Epidermal melanocyte (primary cell): ENCODE measurements around the gene SYMPK.
"Not testable (repeated sequence)": the region's sequence is repeated elsewhere in the genome, so short reads cannot be mapped to it uniquely, and the experiment has no call there.

Source experiments
- DNase-seq: peaks from one replicate; pipeline ENCODE4 v3.0.0; 2011; ENCODE audit warnings: low spot score; ENCODE audit not compliant: insufficient read length

Gene SYMPK

GRCh38 chr19:45805719-45806118 lies 57.2 kb downstream of the SYMPK start:
- DNase-seq = no peak

DNA sequence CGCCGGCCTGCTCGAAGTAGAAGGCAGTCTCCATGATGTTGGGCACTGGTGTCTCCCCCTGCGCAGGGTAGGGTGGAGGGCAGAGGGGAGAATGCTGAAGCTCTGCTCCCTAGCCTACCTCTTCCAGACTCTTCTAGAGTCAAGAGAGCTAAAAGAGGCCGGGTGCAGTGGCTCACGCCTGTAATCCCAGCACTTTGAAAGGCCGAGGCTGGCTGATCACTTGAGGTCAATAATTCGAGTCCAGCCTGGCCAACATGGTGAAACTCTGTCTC lies 58.1 kb downstream of the SYMPK start:
- no peak for DNase-seq

DNA sequence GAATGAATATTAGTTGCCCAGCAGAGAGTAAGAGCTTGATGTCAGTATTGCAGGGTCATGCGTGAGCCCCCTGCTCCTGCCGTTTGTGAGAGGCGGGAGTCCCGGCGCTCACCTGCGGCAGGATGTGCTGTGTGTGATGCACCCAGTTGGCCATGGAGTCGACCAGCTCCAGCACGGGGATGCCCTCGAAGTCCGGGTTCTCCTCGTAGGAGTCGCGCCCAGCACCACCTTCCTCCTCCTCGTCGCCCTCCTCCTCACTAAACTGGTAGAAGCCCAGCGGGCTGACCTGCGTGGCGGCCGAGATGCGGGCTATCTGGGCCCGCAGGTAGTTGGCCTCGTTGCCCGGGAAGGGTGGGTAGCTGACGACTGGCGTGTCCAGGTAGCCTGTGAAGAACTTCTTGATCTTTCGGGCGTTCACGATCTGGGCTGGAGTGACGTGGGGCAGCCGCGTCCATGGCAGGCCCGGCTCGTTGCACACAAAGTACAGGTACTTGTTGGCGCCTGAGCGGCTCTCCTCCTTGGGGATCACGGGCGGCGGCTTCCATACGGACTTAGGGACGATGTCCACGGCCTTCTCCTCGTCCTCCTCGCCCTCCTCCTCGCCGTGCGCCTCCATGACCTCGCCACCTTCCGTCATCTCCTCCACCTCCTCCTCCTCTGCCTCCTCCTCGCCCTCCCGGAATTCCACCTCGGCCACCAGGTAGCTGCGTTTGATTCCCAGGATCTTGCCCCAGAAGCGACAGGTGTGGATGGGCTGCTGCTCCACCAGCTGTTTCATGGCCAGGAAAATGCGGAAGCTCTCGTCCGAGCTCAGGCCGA lies 58.6 kb downstream of the SYMPK start:
- DNase-seq = no peak

DNA sequence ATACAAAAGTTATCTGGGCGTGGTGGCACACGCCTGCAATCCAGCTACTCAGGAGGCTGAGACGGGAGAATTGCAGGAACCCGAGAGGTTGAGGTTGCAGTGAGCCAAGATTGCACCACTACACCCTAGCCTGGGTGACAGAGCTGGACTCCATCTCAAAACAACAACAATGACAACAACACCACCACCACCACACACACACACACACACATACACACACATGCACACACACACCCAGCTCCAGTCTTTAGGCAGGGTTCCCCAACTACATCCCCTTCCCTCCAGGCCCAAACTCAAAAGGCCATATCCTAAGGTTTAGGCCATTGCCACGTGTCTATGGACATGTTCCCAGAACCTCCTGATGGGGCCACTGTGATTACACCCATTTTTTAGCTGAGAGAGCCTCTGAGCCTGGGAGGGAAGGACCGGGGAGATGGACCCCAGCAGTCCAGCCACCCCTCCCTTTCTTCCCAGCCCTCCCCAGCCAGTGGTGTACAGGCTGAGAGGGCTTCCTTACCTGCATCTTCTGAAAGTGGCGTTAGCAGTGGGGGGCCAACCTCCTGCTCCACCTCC lies 61.3 kb downstream of the SYMPK start:
- no peak for DNase-seq

- DNase-seq = no peak
Measured at GRCh38 chr19:45800070-45800553, 62.8 kb downstream of the SYMPK start.

DNA sequence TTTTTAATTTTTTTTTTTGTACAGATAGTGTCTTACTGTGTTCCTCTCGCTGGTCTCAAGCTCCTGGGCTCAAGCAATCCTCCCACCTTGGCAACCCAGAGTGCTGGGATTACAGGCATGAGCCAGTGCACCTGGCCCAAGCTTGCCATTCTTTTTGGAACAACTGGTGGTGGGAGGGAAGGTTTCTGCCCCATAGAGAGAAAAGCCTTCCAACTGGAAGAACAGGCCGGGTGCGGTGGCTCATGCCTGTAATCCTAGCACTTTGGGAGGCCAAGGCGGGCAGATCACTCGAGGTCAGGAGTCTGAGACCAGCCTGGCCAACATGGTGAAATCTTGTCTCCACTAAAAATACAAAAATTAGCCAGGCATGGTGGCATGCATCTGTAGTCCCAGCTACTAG lies 63.4 kb downstream of the SYMPK start:
- not testable (repeated sequence) for DNase-seq

DNA sequence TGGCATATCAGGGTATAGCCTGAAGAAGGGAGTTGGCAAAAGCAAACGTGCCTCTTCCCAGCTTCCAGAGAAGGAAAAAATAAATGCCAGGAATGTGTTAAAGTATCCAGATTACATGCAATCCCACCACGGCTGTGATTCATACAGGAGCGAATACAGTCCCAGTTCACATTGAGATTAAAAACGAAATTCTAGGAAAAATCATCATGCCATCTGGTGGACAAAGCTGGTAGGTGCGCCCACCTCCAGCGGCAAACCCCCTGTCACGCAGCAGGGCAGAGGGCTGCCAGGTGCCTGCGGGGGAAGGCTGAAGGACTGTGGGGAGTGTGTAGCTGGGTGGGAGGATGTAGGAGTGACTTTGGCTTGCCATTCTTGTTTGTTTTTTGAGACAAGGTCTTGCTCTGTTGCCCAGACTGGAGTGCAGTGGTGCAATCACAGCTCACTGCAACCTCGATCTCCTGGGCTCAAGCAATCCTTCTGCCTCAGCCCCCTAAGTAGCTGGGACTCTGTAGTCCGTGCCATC lies 63.9 kb downstream of the SYMPK start:
- DNase-seq = peak; percentile 86

GRCh38 chr19:45794627-45795026 lies 68.3 kb downstream of the SYMPK start:
- DNase-seq = no peak

DNA sequence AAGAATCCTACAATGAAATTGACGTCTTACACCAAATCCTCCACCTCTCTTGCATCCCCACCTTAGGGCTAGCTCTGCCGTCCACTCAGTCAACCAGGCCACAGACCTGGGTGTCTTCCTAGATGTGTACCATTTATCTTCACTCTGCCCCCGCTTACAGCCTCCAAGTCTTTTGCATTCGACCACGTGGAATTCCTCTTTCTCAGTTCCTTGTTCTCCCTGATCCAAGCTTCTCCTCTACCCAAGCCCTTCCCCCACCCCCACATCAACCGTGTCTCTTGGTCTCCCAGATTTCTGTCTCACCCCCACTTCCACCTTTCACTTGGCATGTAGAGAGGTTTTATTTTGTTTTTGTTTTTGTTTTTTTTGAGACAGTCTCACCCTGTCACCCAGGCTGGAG lies 69.1 kb downstream of the SYMPK start:
- DNase-seq = no peak

DNA sequence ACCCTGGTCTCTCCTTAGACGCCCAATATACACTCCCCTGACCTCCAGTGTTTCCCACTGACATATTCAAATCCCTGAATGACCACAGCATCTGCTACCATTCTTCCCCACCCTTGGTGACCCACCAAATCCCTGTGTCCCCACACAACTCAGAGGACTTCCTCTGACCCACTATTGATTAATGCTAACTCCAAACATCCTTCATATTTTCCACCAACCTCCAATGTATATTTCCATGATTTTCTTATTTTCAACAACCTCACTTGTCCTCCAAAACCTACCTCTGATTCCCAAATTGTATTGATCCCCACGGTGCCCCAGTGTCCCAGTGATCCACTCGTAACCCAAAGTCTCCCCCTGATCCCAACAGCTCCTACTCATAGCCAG lies 69.8 kb downstream of the SYMPK start:
- no peak for DNase-seq

DNA sequence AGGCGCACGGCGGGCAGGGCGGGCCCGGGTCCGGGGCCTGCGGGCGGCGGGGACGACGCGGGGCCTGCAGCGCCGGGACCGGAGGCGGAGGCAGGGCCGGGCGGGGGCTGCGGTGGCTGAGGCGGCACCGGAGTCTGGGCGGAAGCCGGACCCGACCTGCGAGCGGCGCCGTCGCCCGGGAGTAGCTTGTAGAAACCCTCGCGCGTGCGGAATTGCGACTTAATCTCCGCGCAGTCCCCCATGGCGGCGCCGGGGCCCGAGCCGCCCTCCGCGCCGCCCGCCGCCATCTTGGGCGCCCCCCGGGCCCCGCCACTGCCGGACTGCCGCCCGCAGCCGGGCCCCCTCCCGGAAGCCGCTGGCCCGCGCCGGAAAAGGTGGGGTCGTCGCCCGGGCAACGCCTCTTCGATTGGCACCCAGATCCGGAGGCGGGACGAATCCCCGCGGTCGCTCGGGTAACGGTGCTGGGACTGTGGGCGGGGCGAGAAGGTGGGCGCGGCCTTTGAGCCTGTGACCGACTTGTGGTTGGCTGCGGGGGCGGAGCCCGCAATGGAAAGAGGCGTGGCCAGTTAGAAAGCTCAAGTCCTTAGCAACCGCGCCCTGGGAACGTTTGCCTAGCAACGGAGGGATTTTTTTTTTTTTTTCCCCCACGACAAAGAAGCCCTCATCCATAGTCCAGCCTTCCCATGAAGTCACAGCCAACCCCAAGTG lies 70.3 kb downstream of the SYMPK start, which contains the start of gene DMWD:
Gene DMWD (minus strand): TSS at position 376 of the 708 bp plus-strand sequence. CDS start 89 bp downstream, at position 287.
- DNase-seq = peak; percentile 94

DNA sequence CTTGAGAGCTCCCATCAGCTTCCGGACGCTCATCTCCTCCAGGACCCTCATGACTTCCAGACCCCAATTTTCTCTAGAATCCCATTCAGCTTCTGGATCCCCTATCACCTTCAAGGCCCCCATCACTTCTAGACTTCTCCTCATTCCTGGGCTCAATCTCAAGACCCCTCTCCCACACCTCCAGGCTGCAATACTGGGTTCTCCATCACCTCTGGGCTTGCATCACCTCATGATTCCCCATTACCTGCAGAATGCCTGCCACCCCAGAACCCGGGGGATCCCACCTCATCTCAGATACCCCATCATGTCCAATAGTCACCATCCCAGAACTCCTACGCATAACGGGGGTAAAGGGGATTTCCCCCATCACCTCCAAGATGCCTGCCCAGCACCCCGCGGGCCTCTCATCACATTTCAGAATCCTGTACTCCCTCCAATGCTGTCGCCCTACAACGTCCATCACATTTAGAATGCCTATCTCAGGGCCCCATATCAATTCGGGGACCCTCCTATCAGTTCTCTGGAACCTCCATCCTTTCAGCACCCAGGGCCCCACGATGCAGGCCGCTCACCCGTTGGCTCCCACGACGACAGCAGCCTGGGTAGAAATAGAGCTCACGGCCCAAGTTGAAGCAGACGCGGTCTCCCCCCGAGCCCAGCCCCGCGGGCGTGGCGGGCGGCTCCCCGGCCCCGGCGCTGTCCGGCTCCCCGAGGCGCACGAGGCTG lies 71.0 kb downstream of the SYMPK start:
- no peak for DNase-seq

DNA sequence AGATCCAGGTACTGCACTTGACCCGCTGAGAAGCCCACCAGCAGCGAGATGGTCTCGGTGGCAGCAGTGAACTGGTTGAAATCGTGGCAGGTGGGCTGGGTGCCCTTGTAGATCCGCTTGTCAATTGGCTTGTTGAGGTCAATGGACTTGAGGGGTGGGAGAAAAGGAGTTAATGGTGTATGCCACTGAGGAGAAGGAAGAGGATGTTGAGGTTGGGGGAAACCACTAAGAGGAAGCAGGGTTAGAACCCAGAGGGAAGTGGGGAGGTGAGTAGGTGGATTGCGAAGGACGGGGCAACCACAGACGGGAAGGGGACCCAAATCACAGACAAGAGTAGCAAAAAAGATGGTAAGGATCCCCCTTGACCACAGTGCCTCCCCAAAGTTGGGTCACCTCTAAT lies 72.0 kb downstream of the SYMPK start:
- no peak for DNase-seq

GRCh38 chr19:45789035-45789786 lies 73.7 kb downstream of the SYMPK start:
- no peak for DNase-seq

DNA sequence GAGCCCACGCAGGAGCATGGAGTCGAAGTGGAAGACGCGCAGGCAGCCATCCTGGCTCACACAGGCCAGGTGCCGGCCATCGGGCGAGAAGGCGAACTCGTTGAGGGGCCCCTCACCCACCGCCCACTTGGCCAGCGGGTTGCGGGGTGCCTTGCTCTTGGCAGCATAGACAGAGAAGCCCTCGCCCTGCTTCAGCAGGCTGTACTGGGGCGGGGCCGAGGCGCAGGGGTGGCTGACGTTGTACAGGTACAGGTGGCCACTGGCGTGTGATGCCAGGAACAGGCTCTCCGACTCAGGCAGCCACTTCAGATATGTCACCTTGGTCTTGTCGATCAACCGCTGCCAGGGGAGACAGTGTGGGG lies 76.4 kb downstream of the SYMPK start:
- no peak for DNase-seq

GRCh38 chr19:45785781-45786532 lies 77.0 kb downstream of the SYMPK start:
- DNase-seq = no peak

- peak; percentile 75 for DNase-seq
Measured at GRCh38 chr19:45785097-45785496, 77.8 kb downstream of the SYMPK start.

GRCh38 chr19:45784096-45784495 lies 78.9 kb downstream of the SYMPK start:
- no peak for DNase-seq

- DNase-seq = peak; percentile 87
Measured at GRCh38 chr19:45782820-45783785, 79.8 kb downstream of the SYMPK start.
